SK-N-SH treated with all-trans-retinoic acid at 6 μM for 48 hours (cell line): ENCODE results near the gene ALDH8A1.

Experiments
- ATAC-seq: fragments of 200-7000 bp; cut with Tn5 transposase; 3 replicates; pipeline ENCODE4 v1.9.1; 2020; ENCODE audit warnings: mild to moderate bottlenecking, moderate library complexity
- ARNTL ChIP-seq: fragments of 450-650 bp; formaldehyde crosslinking; IDR thresholded peaks from 2 replicates; pipeline ENCODE4 v1.5.0; 2020; ENCODE audit warnings: low read depth, mild to moderate bottlenecking, moderate library complexity, borderline replicate concordance
- BACH2 ChIP-seq: fragments of 250-450 bp; sonication (Bioruptor Pico); IDR thresholded peaks from 2 replicates; pipeline ENCODE4 v1.9.0; 2021; ENCODE audit warnings: mild to moderate bottlenecking, borderline replicate concordance
- CSDC2 ChIP-seq: fragments of 250-450 bp; sonication (Bioruptor Pico); IDR thresholded peaks from 2 replicates; pipeline ENCODE4 v1.5.0; 2020; ENCODE audit warnings: mild to moderate bottlenecking, moderate library complexity
- ESRRG ChIP-seq: fragments of 250-450 bp; sonication (Bioruptor Pico); IDR thresholded peaks from 2 replicates; pipeline ENCODE4 v1.6.1; 2021; ENCODE audit warnings: mild to moderate bottlenecking
- GLIS3 ChIP-seq: fragments of 250-450 bp; sonication (Bioruptor Pico); IDR thresholded peaks from 2 replicates; pipeline ENCODE4 v1.5.0; 2020; ENCODE audit warnings: mild to moderate bottlenecking, moderate library complexity
- ISL1 ChIP-seq: fragments of 250-450 bp; sonication (Bioruptor Pico); IDR thresholded peaks from 2 replicates; pipeline ENCODE4 v2.1.2; 2022; ENCODE audit warnings: mild to moderate bottlenecking, moderate library complexity
- RARB ChIP-seq: fragments of 250-450 bp; sonication (Bioruptor Pico); IDR thresholded peaks from 2 replicates; pipeline ENCODE4 v1.8.0; 2021; ENCODE audit warnings: mild to moderate bottlenecking, moderate library complexity
- SNAI2 ChIP-seq: fragments of 250-450 bp; sonication (Bioruptor Pico); IDR thresholded peaks from 2 replicates; pipeline ENCODE4 v1.5.0; 2020; ENCODE audit warnings: mild to moderate bottlenecking, moderate library complexity
- TCF4 ChIP-seq: fragments of 250-450 bp; sonication (Bioruptor Pico); IDR thresholded peaks from 2 replicates; pipeline ENCODE4 v1.8.0; 2021; ENCODE audit warnings: mild to moderate bottlenecking, moderate library complexity, borderline replicate concordance
- TOX ChIP-seq: fragments of 250-450 bp; sonication (Bioruptor Pico); IDR thresholded peaks from 2 replicates; pipeline ENCODE4 v1.8.0; 2021; ENCODE audit warnings: mild to moderate bottlenecking, moderate library complexity, borderline replicate concordance
- ZC3H10 ChIP-seq: fragments of 250-450 bp; sonication (Bioruptor Pico); IDR thresholded peaks from 2 replicates; pipeline ENCODE4 v1.5.1; 2021; ENCODE audit warnings: mild to moderate bottlenecking, moderate library complexity
- ZFP30 ChIP-seq: fragments of 450-650 bp; formaldehyde crosslinking; IDR thresholded peaks from 2 replicates; pipeline ENCODE4 v1.5.0; 2022; ENCODE audit warnings: mild to moderate bottlenecking, moderate library complexity
- ZNF565 ChIP-seq: fragments of 450-650 bp; formaldehyde crosslinking; conservative IDR thresholded peaks from 2 replicates; pipeline ENCODE4 v1.5.0; 2020; ENCODE audit warnings: low read depth, mild to moderate bottlenecking, moderate library complexity
- ZNF8 ChIP-seq: fragments of 450-650 bp; formaldehyde crosslinking; IDR thresholded peaks from 2 replicates; pipeline ENCODE4 v1.5.0; 2020; ENCODE audit warnings: mild to moderate bottlenecking, moderate library complexity
- TF ChIP-seq, protein P1 (sequence below): fragments of 250-450 bp; sonication (Bioruptor Pico); IDR thresholded peaks from 2 replicates; pipeline ENCODE4 v1.8.0; 2021; ENCODE audit warnings: low read depth, mild to moderate bottlenecking, moderate library complexity, borderline replicate concordance
- TF ChIP-seq, protein P2 (sequence below): fragments of 250-450 bp; sonication (Bioruptor Pico); IDR thresholded peaks from 2 replicates; pipeline ENCODE4 v1.5.1; 2021; ENCODE audit warnings: mild to moderate bottlenecking, moderate library complexity
- TF ChIP-seq, protein P3 (sequence below): fragments of 250-450 bp; sonication (Bioruptor Pico); IDR thresholded peaks from 2 replicates; pipeline ENCODE4 v1.5.1; 2020; ENCODE audit warnings: low read depth, mild to moderate bottlenecking, moderate library complexity

ALDH8A1 gene

DNA sequence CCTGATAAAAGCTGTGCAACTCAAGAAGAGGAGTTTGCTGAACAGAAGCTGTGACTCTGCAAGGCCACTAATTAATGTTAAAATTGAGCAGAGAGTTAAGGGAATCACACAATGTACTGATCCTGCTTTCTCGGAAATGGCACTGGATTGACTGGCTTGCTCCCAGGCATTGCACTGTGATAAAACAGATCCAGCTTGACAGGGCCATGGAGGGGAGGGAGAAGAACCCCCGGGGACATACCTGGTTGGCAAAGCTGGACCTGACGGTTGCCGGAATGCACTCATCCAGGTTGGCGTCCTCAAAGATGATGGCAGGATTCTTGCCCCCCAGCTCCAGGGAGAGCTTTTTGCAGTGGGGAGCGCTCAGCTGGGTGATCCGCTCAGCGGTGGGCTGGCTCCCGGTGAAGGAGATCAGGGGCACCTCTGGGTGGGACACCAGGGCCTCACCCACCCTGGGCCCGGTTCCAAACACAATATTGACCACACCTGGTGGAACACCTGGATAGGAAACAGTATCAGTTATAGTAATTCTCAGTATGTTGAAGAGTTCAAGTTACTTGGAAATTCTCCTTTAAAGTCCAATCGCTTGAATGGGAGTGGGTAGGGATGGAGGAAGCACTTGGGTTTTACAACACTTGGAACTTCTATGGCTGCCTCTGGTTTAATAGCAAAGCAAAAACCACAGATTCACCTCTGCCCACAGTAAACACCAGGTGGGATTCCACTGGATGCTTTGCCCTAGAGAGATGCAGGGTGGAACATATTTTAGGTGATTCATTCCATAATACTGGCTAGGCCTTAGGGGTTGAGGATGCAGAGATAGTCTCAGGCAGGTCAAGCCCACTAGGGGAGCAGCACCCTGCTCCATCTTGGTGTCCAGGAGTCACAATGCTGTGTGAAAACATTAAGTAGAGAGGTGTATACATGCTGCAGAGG is 17.1 kb downstream of the ALDH8A1 start:
- TF ChIP-seq BACH2 (CRISPR knock-in tag) (no peak), SNAI2 (no peak), CSDC2 (no peak), ZFP30 (CRISPR knock-in tag) (no peak), ZNF8 (CRISPR knock-in tag) (no peak)
- TF ChIP-seq, protein P1, sequence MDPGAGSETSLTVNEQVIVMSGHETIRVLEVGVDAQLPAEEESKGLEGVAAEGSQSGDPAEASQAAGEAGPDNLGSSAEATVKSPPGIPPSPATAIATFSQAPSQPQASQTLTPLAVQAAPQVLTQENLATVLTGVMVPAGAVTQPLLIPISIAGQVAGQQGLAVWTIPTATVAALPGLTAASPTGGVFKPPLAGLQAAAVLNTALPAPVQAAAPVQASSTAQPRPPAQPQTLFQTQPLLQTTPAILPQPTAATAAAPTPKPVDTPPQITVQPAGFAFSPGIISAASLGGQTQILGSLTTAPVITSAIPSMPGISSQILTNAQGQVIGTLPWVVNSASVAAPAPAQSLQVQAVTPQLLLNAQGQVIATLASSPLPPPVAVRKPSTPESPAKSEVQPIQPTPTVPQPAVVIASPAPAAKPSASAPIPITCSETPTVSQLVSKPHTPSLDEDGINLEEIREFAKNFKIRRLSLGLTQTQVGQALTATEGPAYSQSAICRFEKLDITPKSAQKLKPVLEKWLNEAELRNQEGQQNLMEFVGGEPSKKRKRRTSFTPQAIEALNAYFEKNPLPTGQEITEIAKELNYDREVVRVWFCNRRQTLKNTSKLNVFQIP (CRISPR knock-in tag), result no peak
- ATAC-seq, result no peak

DNA sequence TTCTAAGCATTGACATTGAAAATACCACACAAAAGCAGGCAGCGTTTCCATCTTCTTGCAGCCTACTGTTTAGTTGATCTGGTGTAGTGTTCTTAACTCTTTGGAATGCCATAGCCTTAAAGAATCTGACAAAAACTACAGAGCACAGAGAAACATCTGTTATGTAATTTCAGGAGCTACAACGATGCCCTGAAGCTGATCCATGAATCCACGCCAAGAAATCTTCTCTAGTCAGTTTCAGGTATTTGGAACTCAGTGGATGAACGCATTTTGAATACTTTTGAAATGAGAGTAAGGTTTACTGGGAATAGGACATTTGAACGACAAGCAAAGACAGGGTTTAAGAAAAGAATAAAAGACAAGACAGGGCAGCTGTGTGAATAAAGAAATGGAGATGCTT is 17.8 kb downstream of the ALDH8A1 start:
- no peak for ATAC-seq
- TF ChIP-seq, protein P2, sequence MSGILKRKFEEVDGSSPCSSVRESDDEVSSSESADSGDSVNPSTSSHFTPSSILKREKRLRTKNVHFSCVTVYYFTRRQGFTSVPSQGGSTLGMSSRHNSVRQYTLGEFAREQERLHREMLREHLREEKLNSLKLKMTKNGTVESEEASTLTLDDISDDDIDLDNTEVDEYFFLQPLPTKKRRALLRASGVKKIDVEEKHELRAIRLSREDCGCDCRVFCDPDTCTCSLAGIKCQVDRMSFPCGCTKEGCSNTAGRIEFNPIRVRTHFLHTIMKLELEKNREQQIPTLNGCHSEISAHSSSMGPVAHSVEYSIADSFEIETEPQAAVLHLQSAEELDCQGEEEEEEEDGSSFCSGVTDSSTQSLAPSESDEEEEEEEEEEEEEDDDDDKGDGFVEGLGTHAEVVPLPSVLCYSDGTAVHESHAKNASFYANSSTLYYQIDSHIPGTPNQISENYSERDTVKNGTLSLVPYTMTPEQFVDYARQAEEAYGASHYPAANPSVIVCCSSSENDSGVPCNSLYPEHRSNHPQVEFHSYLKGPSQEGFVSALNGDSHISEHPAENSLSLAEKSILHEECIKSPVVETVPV (CRISPR knock-in tag), result no peak
- TF ChIP-seq GLIS3 (CRISPR knock-in tag), result no peak
- TF ChIP-seq TOX (CRISPR knock-in tag), result no peak
- no peak for TF ChIP-seq CSDC2
- TF ChIP-seq ZC3H10 (CRISPR knock-in tag), result no peak
- no peak for TF ChIP-seq RARB
- TF ChIP-seq ZFP30 (CRISPR knock-in tag), result no peak
- TF ChIP-seq, protein P3, sequence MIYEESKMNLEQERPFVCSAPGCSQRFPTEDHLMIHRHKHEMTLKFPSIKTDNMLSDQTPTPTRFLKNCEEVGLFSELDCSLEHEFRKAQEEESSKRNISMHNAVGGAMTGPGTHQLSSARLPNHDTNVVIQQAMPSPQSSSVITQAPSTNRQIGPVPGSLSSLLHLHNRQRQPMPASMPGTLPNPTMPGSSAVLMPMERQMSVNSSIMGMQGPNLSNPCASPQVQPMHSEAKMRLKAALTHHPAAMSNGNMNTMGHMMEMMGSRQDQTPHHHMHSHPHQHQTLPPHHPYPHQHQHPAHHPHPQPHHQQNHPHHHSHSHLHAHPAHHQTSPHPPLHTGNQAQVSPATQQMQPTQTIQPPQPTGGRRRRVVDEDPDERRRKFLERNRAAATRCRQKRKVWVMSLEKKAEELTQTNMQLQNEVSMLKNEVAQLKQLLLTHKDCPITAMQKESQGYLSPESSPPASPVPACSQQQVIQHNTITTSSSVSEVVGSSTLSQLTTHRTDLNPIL (CRISPR knock-in tag), result no peak
- TF ChIP-seq, protein P1 (CRISPR knock-in tag), result no peak
- no peak for TF ChIP-seq ARNTL
- TF ChIP-seq TCF4 (CRISPR knock-in tag), result no peak
- no peak for TF ChIP-seq ISL1 (CRISPR knock-in tag)

DNA sequence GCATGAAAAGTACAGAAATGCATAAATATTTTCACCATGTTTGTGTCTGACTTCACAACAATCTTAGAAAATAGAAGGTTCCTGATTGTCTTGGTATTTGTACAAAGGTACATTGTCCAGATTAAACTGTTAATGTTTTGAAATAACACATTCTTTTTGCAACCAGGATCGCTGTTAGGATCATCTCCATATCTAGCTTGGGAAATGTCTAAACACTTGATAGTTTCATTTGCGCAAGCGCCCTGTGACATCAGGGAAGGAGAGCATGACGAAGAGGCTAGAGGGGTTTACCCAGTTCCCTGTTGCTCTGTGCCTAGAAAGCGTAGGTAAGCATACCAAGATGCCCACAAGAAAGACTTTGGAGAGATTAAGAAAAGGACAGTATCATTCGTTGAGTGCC is 19.4 kb downstream of the ALDH8A1 start:
- TF ChIP-seq ISL1 (CRISPR knock-in tag), result no peak
- TF ChIP-seq, all 23 proteins: peak for 0

DNA sequence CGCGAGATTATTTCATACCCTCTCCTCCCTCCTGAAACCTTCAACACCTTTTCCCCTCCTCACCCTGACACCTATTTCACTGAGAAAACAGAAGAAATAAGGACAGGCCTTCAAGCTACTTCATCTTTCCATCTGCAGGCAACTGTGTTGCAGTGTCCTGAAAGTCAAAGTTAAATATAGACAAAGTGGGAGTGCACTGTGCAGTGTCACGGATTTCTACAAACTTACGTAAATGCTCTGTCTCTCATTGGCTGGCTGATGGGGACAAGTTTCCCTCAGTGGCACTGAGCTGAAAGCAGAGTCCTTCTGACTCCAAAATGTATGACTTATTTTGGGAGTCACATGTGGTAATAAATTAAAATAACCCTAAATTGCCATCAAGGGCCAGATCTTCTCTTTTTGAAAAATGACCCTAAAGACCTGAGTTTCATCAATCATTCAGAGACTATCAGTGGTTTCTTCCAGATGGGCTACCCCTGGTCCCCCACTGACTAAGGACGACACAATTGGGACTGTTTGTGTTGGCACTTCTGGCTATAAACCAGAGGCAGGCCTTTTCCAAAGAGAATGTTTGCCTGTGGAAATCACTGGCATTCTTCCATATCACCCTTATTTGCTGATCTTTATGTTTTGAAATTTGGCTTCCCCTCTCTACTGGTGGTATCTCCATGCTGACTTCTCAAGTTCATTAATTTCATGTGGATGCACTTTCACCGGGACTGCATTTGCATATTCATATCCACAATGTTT is 21.6 kb downstream of the ALDH8A1 start:
- ATAC-seq, result no peak
- TF ChIP-seq SNAI2 (no peak), ZC3H10 (CRISPR knock-in tag) (no peak), ESRRG (CRISPR knock-in tag) (no peak), ZNF565 (CRISPR knock-in tag) (no peak), TOX (CRISPR knock-in tag) (no peak), ISL1 (CRISPR knock-in tag) (no peak), GLIS3 (CRISPR knock-in tag) (no peak)
- TF ChIP-seq, protein P2 (CRISPR knock-in tag), result no peak
- TF ChIP-seq, protein P1 (CRISPR knock-in tag), result no peak

More for the DNA sequence above, 19.4 kb downstream of the ALDH8A1 start:
- ATAC-seq, result no peak
